H1 (cell line): ENCODE data around the gene IPO9. TPM values are rescaled to one million over a fixed set of nuclear protein-coding genes. Genes with fewer than 3 reads are reported as not detected.

Experiments used
- CTCF ChIA-PET: fragments of 300-600 bp; sonication (Branson Sonifier 250); formaldehyde crosslinking; loops from one replicate; lab custom pipeline; 2021; ENCODE audit not compliant: partially characterized antibody; lab: Charles Lee
- POLR2A ChIA-PET: fragments of 300-600 bp; sonication (Branson Sonifier 250); formaldehyde crosslinking; loops from one replicate; lab custom pipeline; 2021; ENCODE audit warnings: inconsistent platforms; ENCODE audit not compliant: partially characterized antibody; lab: Charles Lee
- DNase-seq, 2 experiments: peaks; one replicate each; pipeline versions ENCODE4 v3.0.0 to v3.0.0-alpha.2; 2010 to 2022; ENCODE audit warnings: low spot score in 2 of 2, low read depth in 1 of 2, mixed read lengths in 1 of 2
- FAIRE-seq: peaks from 2 replicates; lab custom pipeline; 2011; peaks lifted over from hg19 to GRCh38; lab: Jason Lieb, UNC
- H2AFZ ChIP-seq: 2 replicates; pipeline ENCODE4 v1.8.1; 2012; ENCODE audit warnings: low read length, inconsistent platforms
- H2AK5ac ChIP-seq: 2 replicates; pipeline ENCODE4 v1.6.1; 2013; ENCODE audit warnings: low read depth, low read length
- H2BK120ac ChIP-seq: replicated peaks from 2 replicates; pipeline ENCODE3; 2013; ENCODE audit warnings: low read depth, low read length, inconsistent platforms
- H2BK12ac ChIP-seq: 2 replicates; pipeline ENCODE4 v1.6.1; 2013; ENCODE audit warnings: low read depth, low read length
- H2BK15ac ChIP-seq: 2 replicates; pipeline ENCODE4 v1.6.1; 2013; ENCODE audit warnings: low read length
- H2BK20ac ChIP-seq: 2 replicates; pipeline ENCODE4 v1.6.1; 2013; ENCODE audit warnings: low read length
- H2BK5ac ChIP-seq: 2 replicates; pipeline ENCODE4 v1.6.1; 2013; ENCODE audit warnings: low read depth, low read length
- H3K14ac ChIP-seq: 2 replicates; pipeline ENCODE4 v1.6.1; 2013; ENCODE audit warnings: inconsistent platforms; ENCODE audit not compliant: insufficient read length
- H3K18ac ChIP-seq: 2 replicates; pipeline ENCODE4 v1.6.1; 2013; ENCODE audit warnings: low read length; ENCODE audit errors: extremely low read depth
- H3K23ac ChIP-seq: 2 replicates; pipeline ENCODE4 v1.6.1; 2013; ENCODE audit warnings: inconsistent platforms; ENCODE audit not compliant: insufficient read length
- H3K23me2 ChIP-seq: 2 replicates; pipeline ENCODE4 v1.6.1; 2013; ENCODE audit warnings: low read depth, low read length
- H3K27ac ChIP-seq: 2 replicates; pipeline ENCODE4 v1.6.1; 2011; ENCODE audit warnings: low read depth, low read length, inconsistent platforms
- H3K27me3 ChIP-seq, 4 experiments: replicated peaks in 1 of 4; 1 replicate in 1 of 4; 2 replicates in 3 of 4; pipeline versions ENCODE4 v1.6.1 to v1.8.1; 2011 to 2013; ENCODE audit warnings: low read length in 3 of 4, mild to moderate bottlenecking in 3 of 4, inconsistent platforms in 2 of 4, mixed read lengths in 2 of 4, moderate library complexity in 1 of 4; ENCODE audit not compliant: control insufficient read depth in 3 of 4, insufficient read depth in 3 of 4; ENCODE audit errors: extremely low read depth in 1 of 4
- H3K36me3 ChIP-seq, 4 experiments: 2 replicates each; pipeline versions ENCODE4 v1.6.1 to v1.8.1; 2011 to 2013; ENCODE audit warnings: mild to moderate bottlenecking in 4 of 4, low read length in 3 of 4, moderate library complexity in 2 of 4, control low read depth in 1 of 4, inconsistent platforms in 1 of 4; ENCODE audit not compliant: insufficient read depth in 4 of 4, control insufficient read depth in 2 of 4
- H3K4ac ChIP-seq: replicated peaks from 2 replicates; pipeline ENCODE3; 2013; ENCODE audit warnings: low read length, low read depth, mixed read lengths, inconsistent platforms; ENCODE audit not compliant: insufficient read length
- H3K4me1 ChIP-seq, 4 experiments: replicated peaks in 1 of 4; 1 replicate in 1 of 4; 2 replicates in 3 of 4; pipeline versions ENCODE4 v1.6.1 to v1.8.1; 2011 to 2013; ENCODE audit warnings: low read length in 3 of 4, inconsistent platforms in 2 of 4, mixed read lengths in 1 of 4; ENCODE audit not compliant: insufficient read depth in 4 of 4, control insufficient read depth in 3 of 4
- H3K4me2 ChIP-seq, 2 experiments: 2 replicates each; pipeline versions ENCODE4 v1.6.1 to v1.8.1; 2011 to 2013; ENCODE audit warnings: low read depth in 2 of 2, low read length in 2 of 2, control low read depth in 1 of 2, inconsistent platforms in 1 of 2, mild to moderate bottlenecking in 1 of 2; ENCODE audit not compliant: insufficient read depth in 1 of 2
- H3K4me3 ChIP-seq, 4 experiments: fragments of 200-600, 300-600 bp in 1 of 4; sonication (generic), shearing (Covaris generic), sonication (Bioruptor Twin) in 1 of 4; 2 replicates each; pipeline versions ENCODE4 v1.5.1 to v1.8.1; 2011 to 2016; ENCODE audit warnings: low read length in 4 of 4, low read depth in 3 of 4, control low read depth in 2 of 4, inconsistent platforms in 2 of 4, mild to moderate bottlenecking in 2 of 4, mixed read lengths in 1 of 4, moderate library complexity in 1 of 4; ENCODE audit not compliant: insufficient read depth in 2 of 4; ENCODE audit errors: extremely low read depth in 1 of 4
- H3K56ac ChIP-seq: replicated peaks from 2 replicates; pipeline ENCODE3; 2013; ENCODE audit warnings: low read depth, mild to moderate bottlenecking, mixed read lengths, low read length, inconsistent platforms; ENCODE audit not compliant: insufficient read length
- H3K79me1 ChIP-seq: 2 replicates; pipeline ENCODE4 v1.6.1; 2013; ENCODE audit warnings: low read depth, low read length, control low read depth
- H3K79me2 ChIP-seq, 2 experiments: 2 replicates each; pipeline versions ENCODE4 v1.6.1 to v1.8.1; 2012 to 2013; ENCODE audit warnings: low read length in 2 of 2, mild to moderate bottlenecking in 2 of 2, inconsistent platforms in 1 of 2; ENCODE audit not compliant: insufficient read depth in 2 of 2, control insufficient read depth in 1 of 2
- H3K9ac ChIP-seq, 4 experiments: replicated peaks in 1 of 4; 1 replicate in 1 of 4; 2 replicates in 3 of 4; pipeline versions ENCODE4 v1.6.1 to v1.8.1; 2011 to 2013; ENCODE audit warnings: low read depth in 3 of 4, low read length in 3 of 4, control low read depth in 2 of 4, mild to moderate bottlenecking in 2 of 4, moderate library complexity in 2 of 4, inconsistent platforms in 1 of 4; ENCODE audit errors: extremely low read depth in 1 of 4
- H3K9me3 ChIP-seq, 2 experiments: 2 replicates each; pipeline versions ENCODE4 v1.6.1 to v1.8.1; 2012 to 2013; ENCODE audit warnings: mild to moderate bottlenecking in 2 of 2, moderate library complexity in 2 of 2, control low read depth in 1 of 2, inconsistent platforms in 1 of 2, low read depth in 1 of 2, low read length in 1 of 2, mixed read lengths in 1 of 2; ENCODE audit not compliant: insufficient read depth in 2 of 2
- H4K20me1 ChIP-seq, 2 experiments: replicated peaks in 1 of 2; 2 replicates each; pipeline versions ENCODE3 to v1.8.1; 2011 to 2013; ENCODE audit warnings: inconsistent platforms in 2 of 2, low read length in 2 of 2, mild to moderate bottlenecking in 1 of 2; ENCODE audit not compliant: insufficient read depth in 2 of 2, control insufficient read depth in 1 of 2
- H4K5ac ChIP-seq: 2 replicates; pipeline ENCODE4 v1.6.1; 2013; ENCODE audit warnings: low read length, low read depth, mixed read lengths, inconsistent platforms; ENCODE audit not compliant: insufficient read length
- H4K8ac ChIP-seq: 2 replicates; pipeline ENCODE4 v1.8.0; 2013; ENCODE audit warnings: mild to moderate bottlenecking, moderate library complexity, low read length, inconsistent platforms; ENCODE audit not compliant: insufficient read depth; ENCODE audit errors: extremely low read depth
- H4K91ac ChIP-seq: replicated peaks from 2 replicates; pipeline ENCODE3; 2013; ENCODE audit warnings: low read length, mixed read lengths, inconsistent platforms; ENCODE audit not compliant: insufficient read length
- ATF3 ChIP-seq: IDR thresholded peaks from 2 replicates; pipeline ENCODE4 v1.6.1; 2011; ENCODE audit warnings: low read depth, mild to moderate bottlenecking, low read length; ENCODE audit not compliant: insufficient read depth
- KDM1A ChIP-seq: fragments of 200-600, 300-600 bp; sonication (generic); IDR thresholded peaks from 2 replicates; pipeline ENCODE4 v1.7.1; 2016; ENCODE audit warnings: mild to moderate bottlenecking, low read length, borderline replicate concordance
- MAX ChIP-seq: IDR thresholded peaks from 2 replicates; pipeline ENCODE4 v1.6.1; 2012; ENCODE audit warnings: inconsistent platforms
- WGBS, 2 experiments: shearing (Covaris generic) in 1 of 2; methylation state at CpG; one replicate each; pipeline versions ENCODE4 v1.1.6 to v1.1.7; 2013 to 2015; ENCODE audit warnings: low lambda C conversion rate in 2 of 2, mixed read lengths in 2 of 2, inconsistent platforms in 1 of 2, low coverage in 1 of 2, missing lambda C conversion rate in 1 of 2; ENCODE audit not compliant: insufficient replicate concordance in 2 of 2, insufficient coverage in 1 of 2, insufficient read length in 1 of 2; ENCODE audit errors: extremely low coverage in 1 of 2, missing lambda C conversion rate in 1 of 2; 5-methylcytosine and 5-hydroxymethylcytosine counted together
- polyA plus RNA-seq, 7 experiments: library from polyadenylated mRNA; depleted of rRNA in 3 of 7; stranded (reverse) in 5 of 7; unstranded in 2 of 7; fragments of >200 nt in 5 of 7; fragments of 200-250 nt in 2 of 7; gene quantifications; 1 replicate in 5 of 7; 2 replicates in 1 of 7; 4 replicates in 1 of 7; pipeline versions ENCODE4 v1.2.1 to v1.2.3, GENCODE V29; 2011 to 2013; ENCODE audit warnings: missing spikeins in 2 of 7, mixed read lengths in 2 of 7
- total RNA-seq: library from RNA; stranded (reverse); fragmentation: NEBNext Ultra II Directional; extraction: Animal tissue kit (Norgen Biotek cat#: 25700); gene quantifications from 2 replicates; pipeline ENCODE4 v1.2.1, GENCODE V29; 2021

The IPO9 gene
- total and polyA plus RNA-seq, 2 of the 8 experiments (the other 6 are each of a cell fraction or from before 2014, with no cell fraction given): 61.0 to 122 TPM

DNA sequence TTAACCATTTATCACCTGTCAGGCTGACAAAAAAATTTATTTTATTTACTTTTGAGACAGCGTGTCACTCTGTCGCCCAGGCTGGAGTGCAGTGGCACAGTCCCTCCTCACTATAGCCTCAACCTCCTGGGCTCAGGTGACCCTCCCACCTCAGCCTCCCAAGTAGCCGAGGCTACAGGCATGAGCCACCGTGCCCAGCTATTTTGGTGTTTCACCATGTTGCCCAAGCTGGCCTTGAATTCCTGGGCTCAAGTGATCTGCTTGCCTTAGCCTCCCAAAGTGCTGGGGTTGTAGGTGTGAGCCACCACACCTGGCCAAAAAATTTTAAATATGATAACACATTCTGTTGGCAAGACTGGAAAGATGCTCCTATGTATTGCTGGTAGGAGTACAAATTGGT, 11.1 kb downstream of the IPO9 start:
- CTCF ChIA-PET: interaction anchor here (0.8 to 1.3 kb wide), 2 partner anchors 43 to 280 kb away, joined by 3 read pairs; no protein-coding TSS in a partner anchor

More for the DNA sequence above, 11.1 kb downstream of the IPO9 start:
- no peaks in the 10 kb centered on the region for H3K23me2 ChIP-seq
- no peak overlapping the region for H2BK5ac ChIP-seq
- peaks cover 0 to 9% (median 2%) of the 10 kb centered on the region in 4 experiments; a peak in 3 of 7 replicates for H3K4me1 ChIP-seq
- H4K91ac ChIP-seq: no peak overlapping the region
- no peak overlapping the region for H3K9ac ChIP-seq
- peaks cover 26 to 97% of the 10 kb centered on the region in 2 experiments for H3K79me2 ChIP-seq
- H4K8ac ChIP-seq: no peak overlapping the region
- no peak overlapping the region for H3K14ac ChIP-seq
- FAIRE-seq: no peak
- no peak overlapping the region for H2BK12ac ChIP-seq
- peaks cover 0 to 7% (median 0%) of the 10 kb centered on the region in 4 experiments; a peak in 1 of 8 replicates for H3K36me3 ChIP-seq
- TF ChIP-seq MAX: no peak
- TF ChIP-seq KDM1A: no peak
- no peak for TF ChIP-seq ATF3
- no peak overlapping the region for H3K4me2 ChIP-seq
- H4K5ac ChIP-seq: no peak overlapping the region
- H2AFZ ChIP-seq: no peak overlapping the region
- H3K56ac ChIP-seq: no peak overlapping the region
- no peaks in the 10 kb centered on the region for H3K27me3 ChIP-seq
- peaks cover 11% of the 10 kb centered on the region for H3K79me1 ChIP-seq
- H3K23ac ChIP-seq: no peak overlapping the region
- no peak overlapping the region for H2BK120ac ChIP-seq
- no peak overlapping the region for H3K27ac ChIP-seq
- 95% methylated on average over 4 of the region's 4 CpGs; no CpG with 5 or more reads in 1 of the 2 experiments for WGBS, 2 experiments
- no peak overlapping the region for H3K4me3 ChIP-seq
- peaks cover 13 to 21% of the 10 kb centered on the region in 2 experiments for H4K20me1 ChIP-seq
- no peak for DNase-seq
- H2BK15ac ChIP-seq: no peak overlapping the region
- H2AK5ac ChIP-seq: no peak overlapping the region
- H3K9me3 ChIP-seq: no peaks in the 10 kb centered on the region
- H2BK20ac ChIP-seq: no peak overlapping the region
- no peak overlapping the region for H3K4ac ChIP-seq
- H3K18ac ChIP-seq: no peak overlapping the region
- POLR2A ChIA-PET: no interaction called here
